Epithelial cell of prostate (primary cell): Measurements from ENCODE around the gene AP1S1.
"Not testable (repeated sequence)": the region's sequence is repeated elsewhere in the genome, so short reads cannot be mapped to it uniquely, and the experiment has no call there.

Experiments used
- DNase-seq: peaks from one replicate; pipeline ENCODE4 v3.0.0-alpha.2; 2011; ENCODE audit warnings: low read depth, low spot score
- H3K27ac ChIP-seq: fragments of 450-650 bp; 2 replicates; pipeline ENCODE4 v1.5.1; 2017; ENCODE audit warnings: mild to moderate bottlenecking

Gene AP1S1

GRCh38 chr7:101195884-101196283, 41.6 kb downstream of the AP1S1 start:
- H3K27ac ChIP-seq, result no peak overlapping the region
- DNase-seq, result no peak

- no peak overlapping the region for H3K27ac ChIP-seq
- DNase-seq, result no peak
Measured at GRCh38 chr7:101197991-101198390, 43.7 kb downstream of the AP1S1 start.

GRCh38 chr7:101198476-101198875, 44.2 kb downstream of the AP1S1 start:
- no peak overlapping the region for H3K27ac ChIP-seq
- no peak for DNase-seq

GRCh38 chr7:101199522-101199921, 45.2 kb downstream of the AP1S1 start:
- not testable (repeated sequence) for H3K27ac ChIP-seq, DNase-seq

GRCh38 chr7:101200504-101200861, 46.2 kb downstream of the AP1S1 start:
- H3K27ac ChIP-seq, result no peak overlapping the region
- no peak for DNase-seq

- no peak for DNase-seq
- H3K27ac ChIP-seq, result no peak within 1 kb of the TSS
Measured at GRCh38 chr7:101200862-101201599, 46.8 kb downstream of the AP1S1 start, which contains the start of gene MOGAT3. TSS of gene MOGAT3 (minus strand) at chr7:101201036. CDS start at chr7:101200854, 182 bp downstream.

- H3K27ac ChIP-seq, result no peak overlapping the region
- no peak for DNase-seq
Measured at GRCh38 chr7:101201695-101202602, 47.7 kb downstream of the AP1S1 start.

- H3K27ac ChIP-seq, result no peak overlapping the region
- no peak for DNase-seq
Measured at GRCh38 chr7:101202603-101202918, 48.3 kb downstream of the AP1S1 start.

GRCh38 chr7:101203740-101204738, 49.8 kb downstream of the AP1S1 start:
- not testable (repeated sequence) for H3K27ac ChIP-seq, DNase-seq

GRCh38 chr7:101205901-101206664, 51.8 kb downstream of the AP1S1 start:
- no peak overlapping the region for H3K27ac ChIP-seq
- no peak for DNase-seq

GRCh38 chr7:101206665-101207042, 52.4 kb downstream of the AP1S1 start:
- no peak for DNase-seq

GRCh38 chr7:101207459-101207858, 53.2 kb downstream of the AP1S1 start:
- no peak for DNase-seq
- H3K27ac ChIP-seq, result no peak overlapping the region

More at GRCh38 chr7:101206665-101207042, 52.4 kb downstream of the AP1S1 start:
- no peak overlapping the region for H3K27ac ChIP-seq

GRCh38 chr7:101208794-101209193, 54.5 kb downstream of the AP1S1 start:
- DNase-seq, result no peak
- no peak overlapping the region for H3K27ac ChIP-seq

GRCh38 chr7:101210143-101210542, 55.9 kb downstream of the AP1S1 start:
- no peak overlapping the region for H3K27ac ChIP-seq
- DNase-seq, result no peak
